Vagina (tissue), 2 donors: ENCODE measurements around the gene MYBPH. TPM values are rescaled to one million over a fixed set of nuclear protein-coding genes. Genes with fewer than 3 reads are reported as not detected.

Experiments used
- DNase-seq, 2 donors: peaks; one replicate each; pipeline ENCODE4 v3.0.0-alpha.2; 2017; ENCODE audit errors: extremely low spot score in 2 of 2
- H3K27ac ChIP-seq: fragments of 200-600 bp; sonication (generic); one replicate; pipeline ENCODE4 v1.5.1; 2019
- H3K27me3 ChIP-seq: fragments of 200-600 bp; sonication (generic); one replicate; pipeline ENCODE4 v1.5.1; 2019
- H3K36me3 ChIP-seq, 2 donors: fragments of 200-600 bp; sonication (generic); one replicate each; pipeline ENCODE4 v1.5.1; 2017 to 2019
- H3K4me1 ChIP-seq: fragments of 200-600 bp; sonication (generic); one replicate; pipeline ENCODE4 v1.5.1; 2019
- H3K4me3 ChIP-seq, 2 donors: fragments of 200-600 bp; sonication (generic); 1 replicate in 1 of 2; 2 replicates in 1 of 2; pipeline ENCODE4 v1.5.1; 2016 to 2019
- H3K9me3 ChIP-seq: fragments of 200-600 bp; sonication (generic); one replicate; pipeline ENCODE4 v1.5.1; 2019
- POLR2A ChIP-seq, 2 donors: fragments of 450-650 bp; IDR thresholded peaks; one replicate each; pipeline ENCODE4 v1.6.1; 2017; ENCODE audit warnings: antibody characterized with exemption in 2 of 2, mild to moderate bottlenecking in 2 of 2, moderate library complexity in 2 of 2
- POLR2AphosphoS5 ChIP-seq, 2 donors: sonication (generic); formaldehyde crosslinking; IDR thresholded peaks; one replicate each; pipeline ENCODE4 v1.9.0; 2017; ENCODE audit warnings: antibody characterized with exemption in 2 of 2, mild to moderate bottlenecking in 2 of 2, low read depth in 1 of 2; ENCODE audit not compliant: insufficient read depth in 1 of 2
- intact Hi-C: fragments of 100-400 bp; cut with DNase I; formaldehyde crosslinking; loops from one replicate; pipeline ENCODE4 v1.15.1; 2023
- total RNA-seq: library from RNA; depleted of rRNA; stranded (reverse); fragments of >200 nt; gene quantifications from one replicate; pipeline ENCODE4 v1.2.3, GENCODE V29; 2016
- TF ChIP-seq, protein P1 (sequence below), 3 experiments: fragments of 450-650 bp in 2 of 3; fragments of 200-600 bp in 1 of 3; sonication (generic) in 1 of 3; IDR thresholded peaks; one replicate each; pipeline ENCODE4 v1.5.1; 2017 to 2019; ENCODE audit warnings: antibody characterized with exemption in 3 of 3, mild to moderate bottlenecking in 2 of 3, moderate library complexity in 2 of 3

MYBPH gene
- total RNA-seq, 1 donor from 2014 or later: not detected

GRCh38 chr1:203152158-203153034 is 23.2 kb downstream of the MYBPH start:
- intact Hi-C loops: no loop called here
- H3K27ac ChIP-seq: no peak overlapping the region

DNA sequence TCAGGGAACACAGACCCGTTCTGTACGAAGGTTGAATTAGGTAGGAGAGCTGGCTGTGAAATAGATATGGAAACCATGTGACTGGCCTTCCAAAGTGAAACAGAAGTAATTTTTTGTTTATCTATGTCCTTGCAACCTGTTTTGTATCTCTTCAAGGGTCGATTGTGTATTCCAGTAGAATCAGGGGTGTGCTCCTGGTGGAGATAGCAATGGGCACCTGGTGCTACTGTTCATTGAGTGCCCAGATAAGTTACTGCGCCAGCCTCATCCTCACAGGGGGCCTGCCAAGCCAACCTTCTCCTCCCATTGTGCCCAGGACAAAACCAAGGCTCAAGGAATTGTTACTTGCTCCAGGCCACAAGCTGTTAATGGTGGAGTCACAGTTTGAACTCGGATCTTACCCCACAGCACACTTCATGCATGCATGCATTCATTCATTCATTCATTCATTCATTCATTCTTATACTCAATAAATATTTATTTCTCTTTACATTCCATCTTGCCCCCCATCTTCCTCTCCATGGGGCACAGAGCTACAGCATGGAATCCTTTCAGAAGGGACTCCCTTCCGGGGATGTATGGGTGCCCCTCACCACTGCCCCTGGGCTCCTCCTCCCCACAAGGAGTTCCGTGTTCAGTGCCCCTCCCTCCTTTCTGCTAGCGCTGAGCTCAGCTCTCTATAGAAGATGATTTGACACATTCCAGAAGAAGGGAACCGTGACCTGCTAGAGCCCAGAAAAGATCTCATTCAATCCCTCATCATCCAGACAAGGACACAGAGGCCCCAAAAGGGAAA is 24.1 kb downstream of the MYBPH start:
- H3K27ac ChIP-seq: no peak overlapping the region
- intact Hi-C loops: no loop called here
- no peak for TF ChIP-seq POLR2A (IDR thresholded peaks at IDR 0.05)
- TF ChIP-seq, protein P1, sequence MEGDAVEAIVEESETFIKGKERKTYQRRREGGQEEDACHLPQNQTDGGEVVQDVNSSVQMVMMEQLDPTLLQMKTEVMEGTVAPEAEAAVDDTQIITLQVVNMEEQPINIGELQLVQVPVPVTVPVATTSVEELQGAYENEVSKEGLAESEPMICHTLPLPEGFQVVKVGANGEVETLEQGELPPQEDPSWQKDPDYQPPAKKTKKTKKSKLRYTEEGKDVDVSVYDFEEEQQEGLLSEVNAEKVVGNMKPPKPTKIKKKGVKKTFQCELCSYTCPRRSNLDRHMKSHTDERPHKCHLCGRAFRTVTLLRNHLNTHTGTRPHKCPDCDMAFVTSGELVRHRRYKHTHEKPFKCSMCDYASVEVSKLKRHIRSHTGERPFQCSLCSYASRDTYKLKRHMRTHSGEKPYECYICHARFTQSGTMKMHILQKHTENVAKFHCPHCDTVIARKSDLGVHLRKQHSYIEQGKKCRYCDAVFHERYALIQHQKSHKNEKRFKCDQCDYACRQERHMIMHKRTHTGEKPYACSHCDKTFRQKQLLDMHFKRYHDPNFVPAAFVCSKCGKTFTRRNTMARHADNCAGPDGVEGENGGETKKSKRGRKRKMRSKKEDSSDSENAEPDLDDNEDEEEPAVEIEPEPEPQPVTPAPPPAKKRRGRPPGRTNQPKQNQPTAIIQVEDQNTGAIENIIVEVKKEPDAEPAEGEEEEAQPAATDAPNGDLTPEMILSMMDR (IDR thresholded peaks at IDR 0.05): no peak
- TF ChIP-seq POLR2AphosphoS5 (IDR thresholded peaks at IDR 0.05; ENCODE audit: insufficient read depth in 1 of 2, low read depth in 1 of 2): no peak

More at GRCh38 chr1:203152158-203153034, 23.2 kb downstream of the MYBPH start:
- Histone ChIP-seq H3K27me3 (no peaks in the 10 kb centered on the region), H3K4me1 (no peaks in the 10 kb centered on the region), H3K36me3 (no peaks in the 10 kb centered on the region), H3K4me3 (no peak overlapping the region), H3K9me3 (no peaks in the 10 kb centered on the region)
- TF ChIP-seq POLR2AphosphoS5 (IDR thresholded peaks at IDR 0.05; ENCODE audit: insufficient read depth in 1 of 2, low read depth in 1 of 2): no peak
- TF ChIP-seq, protein P1 (IDR thresholded peaks at IDR 0.05): no peak
- no peak for TF ChIP-seq POLR2A (IDR thresholded peaks at IDR 0.05)
- DNase-seq: no peak

GRCh38 chr1:203150511-203151297 is 24.9 kb downstream of the MYBPH start:
- DNase-seq: no peak
- Histone ChIP-seq H3K4me1 (no peaks in the 10 kb centered on the region), H3K36me3 (no peaks in the 10 kb centered on the region), H3K9me3 (no peaks in the 10 kb centered on the region), H3K27ac (no peak overlapping the region), H3K27me3 (no peaks in the 10 kb centered on the region), H3K4me3 (no peak overlapping the region)
- intact Hi-C loops: no loop called here
- TF ChIP-seq POLR2AphosphoS5 (IDR thresholded peaks at IDR 0.05; ENCODE audit: insufficient read depth in 1 of 2, low read depth in 1 of 2): no peak
- TF ChIP-seq, protein P1 (IDR thresholded peaks at IDR 0.05): no peak
- TF ChIP-seq POLR2A (IDR thresholded peaks at IDR 0.05): no peak

More for the DNA sequence above, 24.1 kb downstream of the MYBPH start:
- Histone ChIP-seq H3K4me1 (no peaks in the 10 kb centered on the region), H3K4me3 (no peak overlapping the region), H3K36me3 (no peaks in the 10 kb centered on the region), H3K27me3 (no peaks in the 10 kb centered on the region), H3K9me3 (no peaks in the 10 kb centered on the region)
- no peak for DNase-seq

DNA sequence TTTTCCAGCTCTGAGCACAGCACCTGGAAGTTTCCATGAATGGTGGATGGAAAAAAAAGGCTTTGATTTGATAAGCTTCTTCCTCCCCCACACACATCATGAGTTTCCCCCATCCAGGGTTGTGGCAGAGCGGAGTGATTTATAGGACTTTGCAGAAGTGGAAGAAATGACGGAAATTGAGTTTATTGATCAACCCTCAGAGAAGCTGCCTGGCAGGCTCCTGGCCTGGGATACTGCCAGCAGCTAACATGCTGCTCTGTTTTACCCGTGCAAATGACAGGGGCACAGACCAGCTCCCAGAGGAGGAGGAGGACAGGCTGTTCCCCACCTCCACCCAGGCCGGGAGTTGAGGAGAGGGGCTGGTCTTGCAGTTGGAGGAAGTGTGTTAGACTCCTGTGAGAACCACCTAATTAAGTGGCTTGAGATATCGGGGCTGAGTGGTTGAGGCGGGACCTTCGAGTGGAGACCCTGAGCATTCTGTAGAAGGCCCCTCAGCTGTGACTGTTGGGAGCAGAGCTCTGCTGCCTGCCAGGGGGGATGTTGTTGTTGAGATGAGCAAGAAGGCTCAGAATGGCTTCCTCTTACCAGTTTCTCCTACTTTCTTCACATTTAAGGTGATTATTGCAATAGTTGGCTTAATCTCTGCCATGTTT is 26.3 kb downstream of the MYBPH start:
- no peak for DNase-seq
- TF ChIP-seq, protein P1 (IDR thresholded peaks at IDR 0.05): no peak
- TF ChIP-seq POLR2A (IDR thresholded peaks at IDR 0.05): no peak
- TF ChIP-seq POLR2AphosphoS5 (IDR thresholded peaks at IDR 0.05; ENCODE audit: insufficient read depth in 1 of 2, low read depth in 1 of 2): no peak
- intact Hi-C loops: no loop called here

More for the DNA sequence above, 26.3 kb downstream of the MYBPH start:
- H3K36me3 ChIP-seq: no peaks in the 10 kb centered on the region
- H3K4me1 ChIP-seq: no peaks in the 10 kb centered on the region
- no peaks in the 10 kb centered on the region for H3K9me3 ChIP-seq
- H3K27me3 ChIP-seq: no peaks in the 10 kb centered on the region
- H3K4me3 ChIP-seq: no peak overlapping the region
- no peak overlapping the region for H3K27ac ChIP-seq
